ENCODE results near the gene NCOR2.

Gene NCOR2

GRCh38 chr12:124542021-124542949, 25.1 kb downstream of the NCOR2 start:
- in situ Hi-C loops (cut with MboI; ENCODE audit: low sequenced_read_pairs, unreplicated experiment): no loop called here
- no peak for TF ChIP-seq CTCF (IDR thresholded peaks at IDR 0.05; ENCODE audit: borderline replicate concordance, control extremely low read depth, extremely low read depth, insufficient read depth, missing control alignments)
- no peak for DNase-seq (ENCODE audit: low spot score)

- in situ Hi-C loops (cut with MboI; ENCODE audit: low sequenced_read_pairs, unreplicated experiment): no loop called here
- TF ChIP-seq CTCF (IDR thresholded peaks at IDR 0.05; ENCODE audit: borderline replicate concordance, control extremely low read depth, extremely low read depth, insufficient read depth, missing control alignments): no peak
- DNase-seq (ENCODE audit: low spot score): no peak
These were observed 26.1 kb downstream of the NCOR2 start for GRCh38 chr12:124541322-124541721.

GRCh38 chr12:124539084-124540041, 28.0 kb downstream of the NCOR2 start:
- in situ Hi-C loops (cut with MboI; ENCODE audit: low sequenced_read_pairs, unreplicated experiment): no loop called here
- no peak for TF ChIP-seq CTCF (IDR thresholded peaks at IDR 0.05; ENCODE audit: borderline replicate concordance, control extremely low read depth, extremely low read depth, insufficient read depth, missing control alignments)
- no peak for DNase-seq (ENCODE audit: low spot score)

- TF ChIP-seq CTCF (IDR thresholded peaks at IDR 0.05; ENCODE audit: borderline replicate concordance, control extremely low read depth, extremely low read depth, insufficient read depth, missing control alignments): no peak
- in situ Hi-C loops (cut with MboI; ENCODE audit: low sequenced_read_pairs, unreplicated experiment): no loop called here
- DNase-seq (ENCODE audit: low spot score): no peak
These were observed 29.0 kb downstream of the NCOR2 start for GRCh38 chr12:124538194-124539082.

- in situ Hi-C loops (cut with MboI; ENCODE audit: low sequenced_read_pairs, unreplicated experiment): no loop called here
- TF ChIP-seq CTCF (IDR thresholded peaks at IDR 0.05; ENCODE audit: borderline replicate concordance, control extremely low read depth, extremely low read depth, insufficient read depth, missing control alignments): no peak
- DNase-seq (ENCODE audit: low spot score): no peak
These were observed 29.8 kb downstream of the NCOR2 start for GRCh38 chr12:124537525-124538193.
